HL-60 (cell line): ENCODE measurements around the gene TMEM141.
"Not testable (repeated sequence)": the region's sequence is repeated elsewhere in the genome, so short reads cannot be mapped to it uniquely, and the experiment has no call there.

Experiments
- POLR2AphosphoS5 ChIP-seq: IDR thresholded peaks from 2 replicates; pipeline ENCODE4 v1.6.1; 2012; ENCODE audit warnings: low read depth
- TF ChIP-seq, protein P1 (sequence below): IDR thresholded peaks from one replicate; pipeline ENCODE4 v1.5.1; 2011; ENCODE audit warnings: low read length, control low read depth, inconsistent platforms; ENCODE audit not compliant: insufficient read depth

DNA sequence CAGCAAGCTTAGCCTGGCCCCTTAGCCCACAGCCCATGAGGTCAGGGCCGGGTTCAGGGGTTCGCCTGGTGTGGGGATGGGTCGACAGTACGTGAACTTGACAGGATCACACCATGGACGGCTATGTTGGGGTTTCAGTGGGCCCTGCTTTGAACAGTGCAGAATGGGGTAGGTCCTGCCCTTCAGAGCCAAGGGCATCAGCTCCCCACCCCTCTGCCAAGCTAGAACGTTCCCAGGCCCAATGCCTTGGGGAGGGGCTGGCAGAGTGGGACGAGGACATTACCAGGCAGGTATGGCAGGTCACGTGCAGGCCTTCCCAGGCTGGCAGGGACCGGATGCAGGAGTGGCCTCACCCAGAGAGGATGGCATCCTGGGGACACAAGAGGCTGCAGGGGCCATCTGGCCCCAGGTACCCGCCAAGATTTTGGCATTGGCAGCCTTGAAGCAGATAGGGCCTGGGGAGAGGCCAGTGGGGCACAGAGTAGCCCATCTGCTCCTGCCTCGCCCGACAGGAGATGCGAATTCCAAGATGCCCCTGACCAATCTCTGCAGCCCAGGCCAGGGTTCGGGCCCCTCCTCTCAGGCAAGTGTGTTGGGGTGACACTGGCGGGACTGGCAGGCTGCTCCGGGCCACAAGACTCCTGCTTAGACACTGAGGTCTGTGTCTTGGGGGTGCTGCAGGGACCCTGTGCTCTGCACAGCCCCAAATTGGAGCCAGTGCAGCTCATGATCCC, 50.7 kb downstream of the TMEM141 start:
- TF ChIP-seq, protein P1, sequence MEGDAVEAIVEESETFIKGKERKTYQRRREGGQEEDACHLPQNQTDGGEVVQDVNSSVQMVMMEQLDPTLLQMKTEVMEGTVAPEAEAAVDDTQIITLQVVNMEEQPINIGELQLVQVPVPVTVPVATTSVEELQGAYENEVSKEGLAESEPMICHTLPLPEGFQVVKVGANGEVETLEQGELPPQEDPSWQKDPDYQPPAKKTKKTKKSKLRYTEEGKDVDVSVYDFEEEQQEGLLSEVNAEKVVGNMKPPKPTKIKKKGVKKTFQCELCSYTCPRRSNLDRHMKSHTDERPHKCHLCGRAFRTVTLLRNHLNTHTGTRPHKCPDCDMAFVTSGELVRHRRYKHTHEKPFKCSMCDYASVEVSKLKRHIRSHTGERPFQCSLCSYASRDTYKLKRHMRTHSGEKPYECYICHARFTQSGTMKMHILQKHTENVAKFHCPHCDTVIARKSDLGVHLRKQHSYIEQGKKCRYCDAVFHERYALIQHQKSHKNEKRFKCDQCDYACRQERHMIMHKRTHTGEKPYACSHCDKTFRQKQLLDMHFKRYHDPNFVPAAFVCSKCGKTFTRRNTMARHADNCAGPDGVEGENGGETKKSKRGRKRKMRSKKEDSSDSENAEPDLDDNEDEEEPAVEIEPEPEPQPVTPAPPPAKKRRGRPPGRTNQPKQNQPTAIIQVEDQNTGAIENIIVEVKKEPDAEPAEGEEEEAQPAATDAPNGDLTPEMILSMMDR = not testable (repeated sequence)
- TF ChIP-seq POLR2AphosphoS5 = not testable (repeated sequence)
